Pancreas (tissue), 10 donors: ENCODE measurements around the gene PDGFC. TPM values are rescaled to one million over a fixed set of nuclear protein-coding genes. Genes with fewer than 3 reads are reported as not detected.

Experiments used
- ATAC-seq, 4 donors: fragments of 200-7000 bp; cut with Tn5 transposase; one replicate each; pipeline versions ENCODE4 v1.8.0 to v1.9.1; 2020; ENCODE audit warnings: mild to moderate bottlenecking in 4 of 4, moderate library complexity in 4 of 4
- DNase-seq, 6 donors: peaks; one replicate each; pipeline ENCODE4 v3.0.0-alpha.2; 2020
- FAIRE-seq: peaks from 2 replicates; lab custom pipeline; 2012; peaks lifted over from hg19 to GRCh38; lab: Jason Lieb, UNC
- H3K27ac ChIP-seq, 4 donors: fragments of 200-600 bp; sonication (generic); 1 replicate in 3 of 4; 2 replicates in 1 of 4; pipeline versions ENCODE4 v1.5.0 to v1.8.0; 2020
- H3K27me3 ChIP-seq, 4 donors: fragments of 200-600 bp; one replicate each; pipeline ENCODE4 v1.8.0; 2021
- H3K36me3 ChIP-seq, 3 donors: fragments of 200-600 bp; sonication (generic) in 1 of 3; one replicate each; pipeline versions ENCODE4 v1.5.0 to v1.8.0; 2020 to 2021
- H3K4me1 ChIP-seq, 3 donors: fragments of 200-600 bp; one replicate each; pipeline ENCODE4 v1.8.0; 2021
- H3K4me3 ChIP-seq, 4 donors: fragments of 200-600 bp; sonication (generic) in 2 of 4; one replicate each; pipeline versions ENCODE4 v1.5.0 to v1.8.0; 2020 to 2021
- H3K9me3 ChIP-seq, 4 donors: fragments of 200-600 bp; one replicate each; pipeline ENCODE4 v1.8.0; 2021
- WGBS, 2 donors: extraction: QIAGEN DNeasy Blood & Tissue Kit; methylation state at CpG; one replicate each; pipeline ENCODE4 v1.1.7; 2013; 5-methylcytosine and 5-hydroxymethylcytosine counted together
- intact Hi-C, 3 donors: fragments of 100-400 bp; cut with DNase I; formaldehyde crosslinking; loops; one replicate each; pipeline versions ENCODE4 v1.11.1 to v1.14.2; 2022
- polyA plus RNA-seq, 2 donors: library from polyadenylated mRNA; stranded (reverse); fragments of 200-250 nt; gene quantifications; one replicate each; pipeline ENCODE4 v1.2.3, GENCODE V29; 2013
- total RNA-seq, 6 donors: library from RNA; stranded (reverse); fragmentation: NEBNext Ultra II Directional in 4 of 6; extraction: Animal tissue kit (Norgen Biotek cat#: 25700) in 4 of 6; gene quantifications; one replicate each; pipeline versions ENCODE4 v1.2.1 to v1.2.4, GENCODE V29; 2021 to 2023
- TF ChIP-seq, protein P1 (sequence below), 4 donors: fragments of 200-600 bp; sonication (generic) in 3 of 4; IDR thresholded peaks; one replicate each; pipeline versions ENCODE4 v1.5.0 to v1.8.0; 2021; ENCODE audit warnings: antibody characterized with exemption in 4 of 4
- donor health status: healthy with polysubstance abuse.
- donor health status: DM: no; HTN: no; CAD: no; lungs with moderate emphysema.
- donor health status: DM: no; HTN: no; CAD: no.
- donor health status: control.
- donor health status: control.
- donor health status: Bipolar disorder and iron deficiency.
- donor health status: DM: yes; HTN: yes; CAD: no.
- donor health status: DM: no; HTN: no; CAD: no.
- donor health status: DM: no; HTN: no; CAD: no.
- donor health status: DM: yes; HTN: yes; CAD: no.

Gene PDGFC, protein sequence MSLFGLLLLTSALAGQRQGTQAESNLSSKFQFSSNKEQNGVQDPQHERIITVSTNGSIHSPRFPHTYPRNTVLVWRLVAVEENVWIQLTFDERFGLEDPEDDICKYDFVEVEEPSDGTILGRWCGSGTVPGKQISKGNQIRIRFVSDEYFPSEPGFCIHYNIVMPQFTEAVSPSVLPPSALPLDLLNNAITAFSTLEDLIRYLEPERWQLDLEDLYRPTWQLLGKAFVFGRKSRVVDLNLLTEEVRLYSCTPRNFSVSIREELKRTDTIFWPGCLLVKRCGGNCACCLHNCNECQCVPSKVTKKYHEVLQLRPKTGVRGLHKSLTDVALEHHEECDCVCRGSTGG
- total RNA-seq, result 10 to 100 TPM; 10.8 to 32.9 (median 13.5) TPM
- 10 to 100 TPM in 1 of 2 donors, 1 to 10 TPM in 1; 4.3 to 13.4 TPM for polyA plus RNA-seq

DNA sequence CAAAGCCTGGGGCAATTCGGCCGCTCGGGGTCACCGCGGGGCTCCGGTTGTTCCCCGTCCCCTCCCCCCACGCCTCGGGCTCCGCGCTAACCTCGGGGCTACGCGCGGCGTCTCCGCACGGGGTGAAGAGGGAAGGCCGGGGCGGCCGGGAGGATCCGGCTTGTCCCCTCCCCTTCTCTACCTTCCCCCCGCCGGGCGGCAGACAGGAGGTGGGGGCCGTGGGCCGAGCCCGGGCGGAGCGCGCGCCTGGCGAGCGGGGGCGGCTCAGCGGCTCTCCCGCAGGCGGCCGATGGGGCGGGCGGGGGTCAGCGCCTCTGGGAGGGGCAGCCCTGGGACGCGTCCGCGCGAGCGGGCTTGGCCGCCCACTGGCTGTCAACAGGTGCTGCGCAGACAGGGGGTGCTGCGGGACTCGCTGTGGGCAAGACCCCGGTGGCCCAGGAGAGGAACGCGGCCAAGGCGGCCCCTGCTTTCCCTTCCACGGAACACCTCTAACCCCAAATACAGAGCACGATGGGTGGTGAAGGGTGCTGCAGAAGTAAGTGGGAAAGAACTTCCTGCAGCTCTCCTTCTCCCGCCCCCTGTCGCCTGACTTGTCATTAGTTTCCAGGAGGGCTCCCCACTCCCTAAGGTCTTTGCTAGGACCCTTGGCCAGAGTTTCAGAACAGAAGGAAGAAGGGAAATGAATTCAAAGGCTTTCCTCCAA lies at the start of gene PDGFC:
TSS of gene PDGFC (minus strand) at position 124 of the 703 bp plus-strand sequence. CDS start 896 bp downstream, outside the sequence.
- peak; percentile 78 to 90 (median 86) for DNase-seq
- no peaks in the 10 kb centered on the region for H3K9me3 ChIP-seq
- 0% methylated on average over 50 to 60 of the region's 60 CpGs for WGBS, 2 donors
- ATAC-seq, result peak; percentile 72 to 86 (median 80)
- FAIRE-seq, result no peak
- intact Hi-C loops, result no loop called here
- no peaks in the 10 kb centered on the region for H3K36me3 ChIP-seq
- no peaks in the 10 kb centered on the region for H3K27me3 ChIP-seq
- H3K4me3 ChIP-seq, result peak within 1 kb of the TSS; percentile 61 to 77 (median 73)
- H3K27ac ChIP-seq, result peak within 1 kb of the TSS; percentile 77 to 98 (median 92)
- H3K4me1 ChIP-seq, result peaks cover 3 to 34% (median 11%) of the 10 kb centered on the region in 3 donors
- TF ChIP-seq, protein P1, sequence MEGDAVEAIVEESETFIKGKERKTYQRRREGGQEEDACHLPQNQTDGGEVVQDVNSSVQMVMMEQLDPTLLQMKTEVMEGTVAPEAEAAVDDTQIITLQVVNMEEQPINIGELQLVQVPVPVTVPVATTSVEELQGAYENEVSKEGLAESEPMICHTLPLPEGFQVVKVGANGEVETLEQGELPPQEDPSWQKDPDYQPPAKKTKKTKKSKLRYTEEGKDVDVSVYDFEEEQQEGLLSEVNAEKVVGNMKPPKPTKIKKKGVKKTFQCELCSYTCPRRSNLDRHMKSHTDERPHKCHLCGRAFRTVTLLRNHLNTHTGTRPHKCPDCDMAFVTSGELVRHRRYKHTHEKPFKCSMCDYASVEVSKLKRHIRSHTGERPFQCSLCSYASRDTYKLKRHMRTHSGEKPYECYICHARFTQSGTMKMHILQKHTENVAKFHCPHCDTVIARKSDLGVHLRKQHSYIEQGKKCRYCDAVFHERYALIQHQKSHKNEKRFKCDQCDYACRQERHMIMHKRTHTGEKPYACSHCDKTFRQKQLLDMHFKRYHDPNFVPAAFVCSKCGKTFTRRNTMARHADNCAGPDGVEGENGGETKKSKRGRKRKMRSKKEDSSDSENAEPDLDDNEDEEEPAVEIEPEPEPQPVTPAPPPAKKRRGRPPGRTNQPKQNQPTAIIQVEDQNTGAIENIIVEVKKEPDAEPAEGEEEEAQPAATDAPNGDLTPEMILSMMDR (IDR thresholded peaks at IDR 0.05), result peak in 3 of 4 donors; percentile 22 to 48 (median 32)

DNA sequence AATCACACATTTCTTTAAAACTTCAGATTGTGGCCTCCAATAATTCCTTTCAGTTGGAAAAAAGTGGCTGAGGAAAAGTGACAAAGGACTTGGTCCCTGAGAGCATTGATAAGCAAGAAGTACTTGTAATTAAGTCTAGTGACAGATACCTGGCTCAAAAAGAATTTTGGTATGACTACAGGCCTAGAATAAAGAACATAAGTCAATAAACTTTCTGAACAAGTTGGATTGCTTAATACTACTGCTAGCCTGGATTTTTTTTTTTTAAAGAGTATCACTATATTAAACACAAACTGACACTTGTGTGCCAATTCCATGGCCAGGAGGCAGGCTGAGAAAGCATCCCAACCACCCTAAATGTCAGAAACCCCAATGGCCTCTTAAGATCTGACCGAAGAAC lies 49.3 kb upstream of the PDGFC start:
- 89 to 95% methylated on average over 1 of the region's 1 CpG for WGBS, 2 donors
- Histone ChIP-seq H3K36me3 (no peaks in the 10 kb centered on the region), H3K27ac (no peak overlapping the region), H3K4me1 (no peaks in the 10 kb centered on the region), H3K27me3 (no peaks in the 10 kb centered on the region), H3K4me3 (no peak overlapping the region), H3K9me3 (no peaks in the 10 kb centered on the region)
- FAIRE-seq (no peak), ATAC-seq (peak in 2 of 4 donors; percentile 47 to 73), DNase-seq (no peak)
- intact Hi-C loops, result no loop called here
- TF ChIP-seq, protein P1 (IDR thresholded peaks at IDR 0.05), result no peak

DNA sequence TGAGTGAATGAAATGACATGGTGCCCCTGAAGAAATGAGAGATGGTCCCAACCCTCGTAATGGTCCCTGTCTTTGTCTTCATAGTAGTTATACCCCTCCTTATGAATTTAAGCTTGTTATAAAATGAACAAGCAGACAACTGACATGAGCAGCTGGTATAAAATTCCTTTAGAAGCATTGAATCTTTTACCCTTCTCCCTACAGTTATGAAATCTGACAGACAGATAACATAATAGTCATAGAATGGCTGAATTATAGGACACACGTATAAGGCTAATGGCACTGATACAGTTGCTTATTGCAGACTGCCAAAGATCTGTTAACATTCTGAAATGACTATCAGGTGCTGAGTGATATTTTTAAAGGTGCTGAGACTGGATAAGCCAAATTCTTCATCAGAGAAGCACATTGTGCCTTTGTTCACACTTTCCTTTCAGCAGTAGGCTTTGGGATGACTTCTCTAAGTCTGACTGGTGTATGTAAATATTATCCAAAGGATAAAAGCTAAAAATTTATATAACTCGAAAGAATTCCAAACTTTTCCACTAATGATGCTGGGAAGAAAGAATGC lies 47.4 kb upstream of the PDGFC start:
- 66 to 73% methylated on average over 3 of the region's 3 CpGs for WGBS, 2 donors
- Histone ChIP-seq H3K36me3 (no peaks in the 10 kb centered on the region), H3K27me3 (no peaks in the 10 kb centered on the region), H3K27ac (no peak overlapping the region), H3K4me3 (no peak overlapping the region), H3K9me3 (no peaks in the 10 kb centered on the region), H3K4me1 (no peaks in the 10 kb centered on the region)
- intact Hi-C loops, result no loop called here
- TF ChIP-seq, protein P1 (IDR thresholded peaks at IDR 0.05), result no peak
- no peak for ATAC-seq
- FAIRE-seq, result no peak
- no peak for DNase-seq

DNA sequence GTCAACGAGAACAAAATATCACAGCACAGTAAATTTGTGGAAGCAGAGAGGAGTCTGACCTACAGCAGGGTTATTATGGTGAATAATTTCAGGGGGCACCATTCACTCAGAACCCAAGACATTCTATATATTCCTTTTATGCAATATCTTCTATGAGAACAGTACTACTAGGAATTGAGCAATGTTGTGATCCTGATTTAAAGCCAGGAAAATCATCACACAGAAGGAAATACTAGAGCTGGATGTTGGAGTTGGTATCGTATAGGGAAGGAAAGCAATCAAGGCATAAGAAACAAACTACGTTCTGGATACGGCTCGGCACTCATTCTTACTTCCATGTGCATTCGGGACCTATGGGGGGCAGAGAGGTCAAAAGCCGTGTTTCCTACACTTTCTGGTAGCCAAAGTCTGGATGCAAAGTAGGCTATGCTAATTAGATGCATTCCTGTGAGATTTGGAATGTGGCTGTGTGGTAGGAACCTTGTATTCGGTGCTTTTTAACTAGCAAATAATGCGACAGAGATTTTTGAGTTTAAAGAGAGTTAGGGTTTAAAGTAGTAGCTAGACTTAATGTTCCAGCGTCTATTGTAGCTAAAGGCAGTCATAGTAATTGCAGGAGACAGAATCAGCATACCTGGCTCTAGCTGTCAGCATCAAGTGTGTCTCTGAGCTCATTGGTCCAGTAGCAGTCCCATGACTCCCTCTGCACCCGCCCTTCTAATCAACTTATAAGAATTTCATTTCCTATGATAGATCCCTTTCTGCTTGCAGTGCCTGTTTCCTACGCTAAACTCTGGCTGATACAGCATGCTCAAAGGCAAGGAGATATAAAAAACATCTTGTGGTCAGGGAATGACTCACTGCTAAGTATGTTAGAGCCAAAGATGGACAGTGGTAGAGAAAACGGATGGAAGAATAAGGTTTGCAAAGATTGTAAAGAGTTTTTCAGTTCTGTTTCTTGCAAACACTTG lies 43.3 kb upstream of the PDGFC start:
- ATAC-seq (peak in 2 of 4 donors; percentile 24 to 57), FAIRE-seq (no peak)

More for the DNA sequence above, 43.3 kb upstream of the PDGFC start:
- Histone ChIP-seq H3K36me3 (no peaks in the 10 kb centered on the region), H3K4me1 (no peaks in the 10 kb centered on the region), H3K27me3 (no peaks in the 10 kb centered on the region), H3K9me3 (no peaks in the 10 kb centered on the region), H3K4me3 (no peak overlapping the region), H3K27ac (no peak overlapping the region)
- WGBS, 2 donors, result 80 to 82% methylated on average over 13 of the region's 13 CpGs
- TF ChIP-seq, protein P1 (IDR thresholded peaks at IDR 0.05), result no peak
- intact Hi-C loops, result no loop called here
- no peak for DNase-seq
